IMR-90 (cell line): Measurements from ENCODE around the gene APOBEC3B.

Experiments
- BHLHE40 ChIP-seq: fragments of 150-350 bp; IDR thresholded peaks from 2 replicates; pipeline ENCODE4 v1.6.1; 2016; ENCODE audit warnings: mild to moderate bottlenecking, low read depth, low read length
- MXI1 ChIP-seq: IDR thresholded peaks from 2 replicates; pipeline ENCODE4 v1.6.1; 2012; ENCODE audit warnings: low read depth, mild to moderate bottlenecking, low read length, moderate library complexity, borderline replicate concordance
- POLR2A ChIP-seq: IDR thresholded peaks from 2 replicates; pipeline ENCODE4 v1.6.1; 2012; ENCODE audit warnings: mild to moderate bottlenecking, low read depth, low read length
- RAD21 ChIP-seq: IDR thresholded peaks from 2 replicates; pipeline ENCODE4 v1.6.1; 2012; ENCODE audit warnings: low read length, improper control_type of control experiment
- RCOR1 ChIP-seq: IDR thresholded peaks from 2 replicates; pipeline ENCODE4 v1.6.1; 2012; ENCODE audit warnings: mild to moderate bottlenecking, low read length, improper control_type of control experiment; ENCODE audit not compliant: insufficient replicate concordance
- RFX5 ChIP-seq: IDR thresholded peaks from 2 replicates; pipeline ENCODE4 v1.8.0; 2012; ENCODE audit warnings: low read depth, mild to moderate bottlenecking, low read length, moderate library complexity
- TF ChIP-seq, protein P1 (sequence below): conservative IDR thresholded peaks from 2 replicates; pipeline ENCODE4 v1.5.1; 2012; ENCODE audit warnings: mild to moderate bottlenecking, low read depth, low read length, improper control_type of control experiment

GRCh38 chr22:39013942-39014722 lies 32.0 kb downstream of the APOBEC3B start, which contains the start of gene APOBEC3C:
- TF ChIP-seq, protein P1, sequence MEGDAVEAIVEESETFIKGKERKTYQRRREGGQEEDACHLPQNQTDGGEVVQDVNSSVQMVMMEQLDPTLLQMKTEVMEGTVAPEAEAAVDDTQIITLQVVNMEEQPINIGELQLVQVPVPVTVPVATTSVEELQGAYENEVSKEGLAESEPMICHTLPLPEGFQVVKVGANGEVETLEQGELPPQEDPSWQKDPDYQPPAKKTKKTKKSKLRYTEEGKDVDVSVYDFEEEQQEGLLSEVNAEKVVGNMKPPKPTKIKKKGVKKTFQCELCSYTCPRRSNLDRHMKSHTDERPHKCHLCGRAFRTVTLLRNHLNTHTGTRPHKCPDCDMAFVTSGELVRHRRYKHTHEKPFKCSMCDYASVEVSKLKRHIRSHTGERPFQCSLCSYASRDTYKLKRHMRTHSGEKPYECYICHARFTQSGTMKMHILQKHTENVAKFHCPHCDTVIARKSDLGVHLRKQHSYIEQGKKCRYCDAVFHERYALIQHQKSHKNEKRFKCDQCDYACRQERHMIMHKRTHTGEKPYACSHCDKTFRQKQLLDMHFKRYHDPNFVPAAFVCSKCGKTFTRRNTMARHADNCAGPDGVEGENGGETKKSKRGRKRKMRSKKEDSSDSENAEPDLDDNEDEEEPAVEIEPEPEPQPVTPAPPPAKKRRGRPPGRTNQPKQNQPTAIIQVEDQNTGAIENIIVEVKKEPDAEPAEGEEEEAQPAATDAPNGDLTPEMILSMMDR: peak; percentile 29; the same call in 1 of the 2 replicates
- TF ChIP-seq POLR2A (peak; percentile 65; the same call in 1 of the 2 replicates), BHLHE40 (no peak), RCOR1 (no peak), RAD21 (no peak), RFX5 (no peak), MXI1 (no peak)
